ENCODE measurements around the gene PJA1.

Gene PJA1

DNA sequence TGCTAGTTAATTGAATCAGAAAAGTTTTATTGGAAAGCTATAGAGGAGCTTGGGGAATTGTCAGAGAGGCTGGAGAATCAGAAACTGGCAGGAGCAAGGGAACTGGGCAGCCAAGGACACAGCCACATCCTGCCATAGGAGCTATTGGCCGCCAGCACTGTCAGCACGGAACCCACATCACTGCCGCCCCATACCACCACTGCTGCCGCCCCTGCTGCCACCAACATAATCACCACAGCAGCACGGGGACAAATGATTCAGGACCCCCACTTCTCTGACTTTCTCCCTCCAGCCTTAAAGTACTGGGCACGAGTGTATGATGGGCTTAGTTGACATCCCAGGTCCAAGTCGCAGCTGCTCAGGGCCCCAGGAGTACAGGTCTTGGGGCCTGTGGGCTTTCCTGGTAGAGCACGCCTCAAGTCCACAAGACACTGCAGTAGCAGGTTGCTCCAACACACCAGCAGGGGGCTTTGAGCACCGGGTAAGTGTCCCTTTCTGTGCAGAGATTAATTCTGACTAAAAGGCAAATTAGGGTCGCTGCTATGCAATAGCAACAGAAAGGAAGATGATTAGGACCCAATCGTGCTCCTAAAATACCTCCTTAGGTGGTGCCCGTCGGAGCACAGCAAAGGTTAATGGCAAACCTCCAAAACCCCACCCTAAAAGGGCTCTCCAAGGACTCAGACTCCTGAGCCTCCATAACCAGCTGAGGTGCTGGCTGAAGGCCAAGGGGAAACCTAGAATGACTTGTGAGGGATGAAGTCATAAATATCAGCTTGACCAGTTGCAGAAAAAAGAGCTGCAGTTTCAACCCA lies 6.9 kb downstream of the PJA1 start (continued):
- TF ChIP-seq ZNF600 (tag by site-specific recombination; IDR thresholded peaks at IDR 0.05) (peak; percentile 79), ZNF155 (tag by site-specific recombination; IDR thresholded peaks at IDR 0.05) (no peak), ZNF426 (tag by site-specific recombination; IDR thresholded peaks at IDR 0.05) (no peak), ZNF555 (tag by site-specific recombination; conservative IDR thresholded peaks at IDR 0.05) (no peak), YY2 (tag by site-specific recombination; IDR thresholded peaks at IDR 0.05) (no peak), ZNF23 (tag by site-specific recombination; IDR thresholded peaks at IDR 0.05; ENCODE audit: borderline replicate concordance) (no peak), ZBTB1 (tag by site-specific recombination; IDR thresholded peaks at IDR 0.05) (no peak), ZBTB11 (tag by site-specific recombination; conservative IDR thresholded peaks at IDR 0.05; ENCODE audit: low read depth) (no peak), ZNF571 (tag by site-specific recombination; IDR thresholded peaks at IDR 0.05) (no peak), ZNF664 (tag by site-specific recombination; IDR thresholded peaks at IDR 0.05) (no peak), ZNF274 (IDR thresholded peaks at IDR 0.05; ENCODE audit: low read length) (no peak), ZNF274 (tag by site-specific recombination; IDR thresholded peaks at IDR 0.05; ENCODE audit: borderline replicate concordance) (no peak), PRDM4 (tag by site-specific recombination; IDR thresholded peaks at IDR 0.05) (no peak), YY1 (tag by site-specific recombination; IDR thresholded peaks at IDR 0.05) (no peak), GLI4 (tag by site-specific recombination; IDR thresholded peaks at IDR 0.05) (no peak), OSR2 (tag by site-specific recombination; IDR thresholded peaks at IDR 0.05) (no peak), ZNF654 (tag by site-specific recombination; IDR thresholded peaks at IDR 0.05; ENCODE audit: low read depth) (no peak; the same call in 1 of the 2 replicates), ZNF544 (tag by site-specific recombination; IDR thresholded peaks at IDR 0.05) (no peak), ZNF514 (tag by site-specific recombination; IDR thresholded peaks at IDR 0.05) (no peak), ZNF701 (tag by site-specific recombination; IDR thresholded peaks at IDR 0.05) (no peak), ZNF48 (tag by site-specific recombination; IDR thresholded peaks at IDR 0.05) (no peak), ZNF133 (tag by site-specific recombination; IDR thresholded peaks at IDR 0.05) (no peak), ZNF692 (tag by site-specific recombination; IDR thresholded peaks at IDR 0.05) (no peak), SP3 (tag by site-specific recombination; IDR thresholded peaks at IDR 0.05) (no peak), ZNF660 (tag by site-specific recombination; IDR thresholded peaks at IDR 0.05) (no peak; the same call in 1 of the 2 replicates), ZNF488 (tag by site-specific recombination; IDR thresholded peaks at IDR 0.05) (no peak), WT1 (tag by site-specific recombination; IDR thresholded peaks at IDR 0.05) (no peak), TRIM28 (IDR thresholded peaks at IDR 0.05; ENCODE audit: borderline replicate concordance, low read length) (peak; percentile 50; the same call in 1 of the 2 replicates), ZNF670 (tag by site-specific recombination; IDR thresholded peaks at IDR 0.05; ENCODE audit: low read depth) (no peak), MYNN (tag by site-specific recombination; IDR thresholded peaks at IDR 0.05; ENCODE audit: borderline replicate concordance) (no peak), IKZF3 (tag by site-specific recombination; IDR thresholded peaks at IDR 0.05) (0 out of 2 replicates have a peak, but pooled peaks have one; percentile 29)
